CD4-positive, alpha-beta T cell treated with Interleukin-15 for 1 hour (primary cell): ENCODE results near the gene RAD51B.
"Not testable (repeated sequence)": the region's sequence is repeated elsewhere in the genome, so short reads cannot be mapped to it uniquely, and the experiment has no call there.

Source experiments
- DNase-seq: peaks from one replicate; pipeline ENCODE4 v3.0.0-alpha.2; 2020

Gene RAD51B

DNA sequence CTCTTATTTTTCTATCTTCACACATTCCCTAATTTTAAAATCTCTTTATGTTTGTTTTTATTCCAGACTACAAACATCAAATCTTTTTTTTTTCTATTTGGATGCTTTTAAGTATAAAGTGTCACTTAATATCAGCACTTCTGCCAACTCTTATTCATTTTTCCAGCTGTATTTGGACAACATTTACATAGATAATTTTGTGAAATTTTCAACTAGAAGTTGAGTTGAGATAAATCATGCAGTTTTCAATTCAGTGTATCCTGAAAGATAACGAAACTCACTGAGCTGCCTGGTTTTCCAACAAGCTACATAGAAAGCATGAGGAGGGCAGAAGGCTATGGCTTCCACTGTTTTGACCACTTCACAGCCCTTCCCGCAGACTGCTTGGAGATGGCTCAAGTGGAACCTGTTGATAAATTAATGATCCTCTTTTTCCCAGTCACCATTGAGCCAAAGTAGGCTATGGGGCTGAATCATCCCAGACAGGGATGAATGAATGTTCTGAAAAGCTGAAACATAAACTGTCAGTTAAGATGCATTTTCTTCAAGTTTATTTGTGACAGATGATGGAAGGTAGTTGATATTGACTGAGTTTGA is 213.9 kb downstream of the RAD51B start:
- no peak for DNase-seq

DNA sequence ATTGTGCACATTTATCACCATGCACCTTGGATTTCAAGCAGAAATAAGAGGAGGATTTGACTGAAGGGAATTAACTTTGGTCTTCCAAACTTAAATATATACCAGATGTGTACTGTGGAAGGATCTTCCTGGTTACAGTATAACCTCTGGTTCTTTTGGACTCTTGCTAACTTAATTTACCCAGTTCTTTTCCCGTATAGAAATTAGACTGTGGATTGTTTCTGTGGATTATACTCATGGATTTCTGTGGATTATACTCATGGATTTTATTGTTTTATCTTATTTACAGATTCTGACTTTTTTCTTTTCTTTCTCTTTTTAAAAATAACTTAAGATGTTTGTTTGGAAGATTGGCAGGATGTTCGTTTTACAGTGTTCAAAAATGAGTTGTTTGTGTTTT is 215.3 kb downstream of the RAD51B start:
- DNase-seq, result no peak

GRCh38 chr14:68036202-68036601 is 216.6 kb downstream of the RAD51B start:
- DNase-seq, result no peak

GRCh38 chr14:68039593-68039992 is 220.0 kb downstream of the RAD51B start:
- DNase-seq, result no peak

DNA sequence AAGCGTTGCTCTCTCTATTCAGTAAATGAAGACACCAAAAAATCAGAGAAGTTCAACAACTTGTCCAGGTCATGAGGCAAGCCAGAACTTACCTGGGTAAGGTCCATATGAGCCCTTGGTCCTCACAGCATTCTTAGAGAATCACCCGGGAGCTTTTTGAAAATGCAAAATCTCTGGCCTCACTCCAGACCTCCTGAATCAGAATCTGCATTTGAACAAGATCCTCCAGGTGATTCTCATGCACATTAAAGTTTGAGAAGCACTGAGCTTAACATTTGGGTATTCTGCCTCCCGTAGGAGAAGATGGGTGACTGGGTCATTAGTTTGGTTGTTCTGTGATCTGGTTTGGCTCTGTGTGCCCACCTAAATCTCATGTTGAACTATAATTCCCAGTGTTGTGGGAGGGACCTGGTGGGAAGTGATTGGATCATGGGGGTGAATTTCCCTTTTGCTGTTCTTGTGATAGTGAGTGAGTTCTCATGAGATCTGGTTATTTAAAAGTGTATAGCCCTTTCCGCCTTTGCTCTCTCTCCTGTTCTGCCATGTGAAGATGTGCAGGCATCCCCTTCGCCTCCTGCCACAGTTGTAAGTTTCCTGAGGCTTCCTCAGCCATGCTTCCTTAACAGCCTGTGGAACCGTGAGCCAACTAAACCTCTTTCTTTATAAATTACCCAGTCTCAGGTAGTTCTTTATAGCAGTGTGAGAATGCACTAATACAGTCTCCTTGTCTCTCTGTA is 221.2 kb downstream of the RAD51B start:
- no peak for DNase-seq

DNA sequence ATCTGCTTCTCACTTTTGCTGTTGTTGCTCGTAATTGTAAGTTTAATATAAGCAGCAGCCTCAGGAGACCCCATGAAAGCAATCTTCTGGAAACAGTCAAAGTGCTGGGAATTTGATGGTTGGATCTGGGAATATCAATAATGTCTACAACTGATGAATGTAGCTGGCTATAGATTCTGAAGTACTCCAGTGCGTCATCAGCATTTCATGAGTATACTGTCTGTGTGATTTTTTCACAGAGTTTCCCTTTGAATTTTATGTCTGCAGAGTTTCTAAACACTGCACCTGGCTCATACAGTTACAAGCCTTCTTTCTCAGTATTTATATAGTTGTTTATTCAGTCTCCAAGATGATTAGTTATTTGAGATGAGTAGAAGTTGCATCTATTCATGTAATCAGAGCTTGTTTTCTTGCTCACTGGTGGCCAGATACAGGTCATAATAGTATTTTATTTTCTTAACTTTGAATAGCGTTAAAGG is 222.3 kb downstream of the RAD51B start:
- no peak for DNase-seq

- no peak for DNase-seq
Observed at GRCh38 chr14:68042586-68043210, 223.1 kb downstream of the RAD51B start.

DNA sequence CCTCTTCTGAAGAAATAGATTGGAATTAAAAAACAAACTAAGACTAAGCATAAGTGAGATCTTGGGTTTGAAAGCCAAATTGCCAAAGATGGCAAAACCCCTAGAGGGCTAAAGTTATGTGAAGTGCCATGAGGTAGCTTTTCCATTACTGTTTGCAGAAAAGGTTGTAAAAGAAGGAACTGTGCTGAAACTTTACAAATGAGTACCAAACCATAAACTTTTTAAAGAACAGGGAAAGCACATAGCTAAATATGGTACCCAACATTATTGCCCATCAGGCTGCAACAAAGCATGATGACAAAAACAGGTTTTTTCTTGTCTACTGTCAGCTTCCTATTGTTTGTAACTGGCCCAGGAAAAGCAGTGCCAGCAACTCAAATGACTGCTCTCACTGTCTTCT is 224.2 kb downstream of the RAD51B start:
- no peak for DNase-seq

DNA sequence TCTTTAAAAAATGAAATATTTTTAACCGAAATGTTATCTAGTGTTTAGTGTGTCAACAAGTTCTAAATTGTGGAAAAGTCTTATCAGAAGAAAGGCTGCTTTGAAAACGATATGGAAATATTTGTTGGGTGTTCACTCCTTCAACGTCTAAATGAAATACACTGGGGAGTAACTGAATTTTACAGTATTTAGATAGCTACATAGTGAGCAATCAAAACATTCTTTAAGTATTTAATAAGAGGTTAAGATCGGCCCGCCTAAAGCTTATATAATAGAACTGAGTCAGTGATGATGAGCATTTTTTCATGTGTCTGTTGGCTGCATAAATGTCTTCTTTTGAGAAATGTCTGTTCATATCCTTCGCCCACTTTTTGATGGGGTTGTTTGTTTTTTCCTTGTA is 228.3 kb downstream of the RAD51B start:
- no peak for DNase-seq

- DNase-seq, result not testable (repeated sequence)
Observed at GRCh38 chr14:68048815-68049214, 229.2 kb downstream of the RAD51B start.

GRCh38 chr14:68050177-68050576 is 230.6 kb downstream of the RAD51B start:
- no peak for DNase-seq

GRCh38 chr14:68051146-68051545 is 231.6 kb downstream of the RAD51B start:
- DNase-seq, result no peak

DNA sequence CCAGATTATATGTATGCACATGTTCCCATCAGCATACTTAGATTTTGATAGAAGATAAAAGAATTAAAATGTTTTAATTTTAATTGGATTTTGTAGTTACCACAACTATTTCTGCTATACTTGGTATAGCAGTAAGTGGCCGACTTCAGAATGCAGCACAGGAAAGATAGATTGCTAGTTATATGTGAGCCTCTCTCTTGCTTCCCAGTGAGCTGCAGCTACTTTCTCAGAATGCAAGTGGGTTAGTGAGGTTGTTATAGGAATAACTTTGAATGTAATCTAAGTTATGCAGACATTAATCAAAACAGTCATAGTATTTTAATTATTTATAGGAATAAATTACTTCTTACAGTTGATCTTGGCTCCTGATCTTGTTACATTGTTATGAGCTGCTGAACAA is 240.6 kb downstream of the RAD51B start:
- no peak for DNase-seq

GRCh38 chr14:68062651-68063050 is 243.1 kb downstream of the RAD51B start:
- DNase-seq, result no peak

DNA sequence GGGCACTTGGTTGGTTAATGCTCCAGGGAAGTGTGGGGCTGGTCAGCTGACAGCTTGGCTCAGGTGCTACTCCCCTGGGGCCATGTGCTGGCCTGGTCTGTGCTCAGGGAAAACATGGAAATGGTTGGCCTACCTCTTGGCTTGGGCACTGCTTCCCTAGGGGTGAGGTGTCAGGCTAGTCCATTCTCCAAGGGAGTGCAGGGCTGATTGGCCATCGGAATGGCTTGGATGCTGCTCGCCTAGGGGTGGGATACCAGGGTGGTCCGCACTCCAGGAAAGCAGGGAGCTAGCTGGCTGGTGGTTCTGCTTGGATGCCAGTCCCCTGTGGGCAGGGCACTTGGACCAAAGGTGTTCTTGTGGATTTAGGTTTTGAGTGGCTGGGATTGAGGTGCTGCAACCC is 245.7 kb downstream of the RAD51B start:
- DNase-seq, result no peak

DNA sequence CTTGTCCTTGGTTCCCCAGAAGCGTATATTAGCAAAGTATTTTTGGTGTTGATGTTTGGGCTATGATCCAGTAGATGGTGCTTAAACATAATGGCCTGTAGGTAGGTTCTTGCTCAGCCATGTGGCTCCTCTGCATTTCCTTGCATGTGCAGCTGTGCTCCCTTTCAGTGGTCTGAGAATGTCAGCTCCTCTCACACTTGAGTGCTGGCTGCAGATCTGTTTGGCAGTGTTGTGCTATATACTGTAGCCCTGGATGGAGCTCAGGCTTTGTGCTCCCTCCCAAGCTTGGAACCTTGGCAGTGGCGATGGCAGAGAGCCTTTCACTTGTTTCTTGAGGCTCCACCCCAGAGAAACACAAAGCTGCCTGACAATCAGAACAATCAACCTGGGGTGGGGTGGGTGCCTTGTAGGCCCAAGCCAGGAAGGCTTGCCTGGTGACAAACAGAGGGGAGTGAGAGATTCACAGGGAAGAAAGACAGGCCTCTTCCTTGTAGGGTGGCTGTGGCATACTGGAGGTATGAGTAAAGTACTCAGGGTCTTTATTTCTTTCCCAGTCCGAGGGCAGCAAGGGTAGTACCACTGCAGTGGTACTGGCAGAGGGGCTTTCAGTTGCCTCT is 255.3 kb downstream of the RAD51B start:
- no peak for DNase-seq

- no peak for DNase-seq
Observed at GRCh38 chr14:68075382-68076029, 255.9 kb downstream of the RAD51B start.

DNA sequence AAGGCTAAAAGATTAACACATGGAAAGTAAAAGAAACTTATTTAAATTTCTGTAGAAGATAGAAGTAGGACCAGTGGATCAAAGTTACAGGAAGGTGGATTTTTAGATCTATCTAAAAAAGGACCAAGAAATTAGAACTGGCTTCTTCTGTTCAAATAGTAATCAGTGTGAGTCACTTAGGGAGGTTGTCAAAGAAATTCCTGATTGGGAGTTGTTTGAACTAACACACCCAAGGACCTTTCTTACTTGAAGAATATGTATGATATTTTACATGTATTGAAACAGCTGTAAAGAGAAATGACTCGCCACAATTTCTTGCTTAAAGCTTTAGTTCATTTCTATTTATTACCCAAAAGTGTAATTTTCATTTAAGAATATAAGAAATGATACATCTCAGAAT is 256.9 kb downstream of the RAD51B start:
- DNase-seq, result no peak

GRCh38 chr14:68079941-68080697 is 260.5 kb downstream of the RAD51B start:
- no peak for DNase-seq

GRCh38 chr14:68081489-68081888 is 261.9 kb downstream of the RAD51B start:
- no peak for DNase-seq

DNA sequence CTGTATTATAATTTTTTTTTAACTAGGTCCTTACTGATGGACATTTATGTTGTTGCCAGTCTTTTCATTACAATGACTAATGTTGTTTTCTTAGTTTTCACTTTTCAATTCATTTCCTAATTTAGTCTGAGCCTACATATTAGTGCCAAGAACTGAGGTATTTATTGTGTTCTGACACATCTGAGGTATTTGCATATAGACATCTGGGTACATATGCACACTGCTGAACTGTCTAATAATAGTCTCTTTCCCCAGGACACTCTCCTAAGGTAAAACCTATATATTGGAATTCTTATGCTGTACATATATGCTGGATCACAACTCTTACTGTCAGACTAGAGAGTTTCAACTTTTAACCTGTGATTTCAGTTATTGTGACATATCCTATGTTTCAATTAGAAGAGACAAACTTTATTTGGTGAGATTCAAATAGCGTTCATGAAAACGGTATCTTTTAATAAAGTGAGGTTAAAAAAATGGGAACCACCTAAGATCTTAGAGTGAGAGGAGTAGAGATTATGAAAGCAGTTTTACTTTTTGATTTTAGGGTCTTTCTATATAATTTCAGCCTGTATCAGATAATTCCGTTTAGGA is 263.2 kb downstream of the RAD51B start:
- DNase-seq, result no peak

- DNase-seq, result no peak
Observed at GRCh38 chr14:68084256-68084655, 264.7 kb downstream of the RAD51B start.
